OCI-M2 (cell line): Measurements from ENCODE around the gene BPGM.
A peak's percentile ranks its signal among the peaks of the same experiment; 100 is the strongest.

Source experiments
- DNase-seq: peaks from one replicate; lab custom pipeline; 2025; ENCODE audit not compliant: unreplicated experiment; lab: John Stamatoyannopoulos, UW

The BPGM gene

DNA sequence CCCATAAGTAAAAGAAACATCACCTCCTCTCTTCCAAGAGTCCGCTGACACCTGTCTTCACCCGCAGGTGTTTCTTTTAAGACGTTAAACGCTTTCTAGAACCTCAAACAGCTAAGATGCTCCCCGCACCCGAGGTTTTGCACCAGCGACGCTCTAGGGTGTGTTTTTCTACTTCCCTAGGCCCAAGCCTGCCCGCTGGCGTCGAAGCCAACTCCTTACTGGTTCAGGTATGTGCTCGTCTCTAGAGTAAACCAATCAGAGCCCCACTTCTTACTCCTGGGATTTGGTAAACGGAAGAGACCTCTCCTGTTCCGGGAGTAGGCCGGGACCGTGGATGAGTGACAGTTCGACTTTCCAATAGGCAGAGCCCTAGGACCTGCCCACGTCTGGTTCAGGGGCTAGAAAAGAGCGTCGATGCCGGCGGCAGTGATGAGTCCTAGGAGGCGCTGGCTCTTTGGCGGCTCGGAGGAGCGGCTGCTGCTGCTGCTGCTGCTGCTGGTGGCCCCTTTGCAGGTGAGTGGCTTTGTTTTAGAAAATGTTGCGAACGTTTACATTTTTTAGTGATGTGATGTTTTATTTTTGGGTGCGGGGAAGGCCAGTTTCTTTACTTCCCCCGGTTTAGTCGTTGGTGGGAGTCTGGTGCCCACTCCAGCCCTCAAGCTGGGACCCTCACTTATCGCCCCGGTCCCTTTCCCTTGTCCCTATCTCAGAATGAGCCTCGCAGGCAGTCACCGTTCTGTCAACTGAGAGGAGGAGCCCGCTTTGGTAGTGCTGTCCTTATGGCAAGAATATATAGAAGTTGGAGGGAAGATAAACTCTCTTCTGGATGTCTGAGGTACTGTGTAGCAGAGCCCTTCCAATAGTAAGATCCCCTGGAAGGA is at the start of gene BPGM:
TSS of gene BPGM (plus strand) at position 429 of the 881 bp plus-strand sequence. CDS start 14,655 bp downstream, outside the sequence.
- peak; percentile 99 for DNase-seq

DNA sequence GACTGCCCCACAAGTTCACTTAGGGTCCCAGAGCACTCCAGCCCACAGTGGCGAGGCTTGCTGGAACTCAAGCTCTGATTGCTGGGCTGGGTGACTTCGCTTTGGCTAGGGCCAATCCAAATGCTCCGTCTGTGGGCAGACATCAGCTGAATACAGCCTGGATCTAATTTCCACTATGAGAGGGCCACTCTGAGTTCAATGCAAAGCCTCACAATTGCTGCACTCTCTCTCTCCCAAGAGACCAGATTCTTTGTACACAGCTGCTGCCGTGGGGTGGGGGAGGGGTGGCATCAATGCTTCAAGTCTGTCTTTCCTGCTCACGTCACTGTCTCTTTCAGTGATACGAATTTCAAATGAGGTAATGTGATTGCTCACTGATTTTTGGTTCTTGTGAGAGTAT is 47.3 kb upstream of the BPGM start:
- DNase-seq: no peak

- no peak for DNase-seq
Measured at GRCh38 chr7:134601459-134601858, 45.2 kb upstream of the BPGM start.

GRCh38 chr7:134602881-134603451 is 43.7 kb upstream of the BPGM start:
- DNase-seq: no peak

DNA sequence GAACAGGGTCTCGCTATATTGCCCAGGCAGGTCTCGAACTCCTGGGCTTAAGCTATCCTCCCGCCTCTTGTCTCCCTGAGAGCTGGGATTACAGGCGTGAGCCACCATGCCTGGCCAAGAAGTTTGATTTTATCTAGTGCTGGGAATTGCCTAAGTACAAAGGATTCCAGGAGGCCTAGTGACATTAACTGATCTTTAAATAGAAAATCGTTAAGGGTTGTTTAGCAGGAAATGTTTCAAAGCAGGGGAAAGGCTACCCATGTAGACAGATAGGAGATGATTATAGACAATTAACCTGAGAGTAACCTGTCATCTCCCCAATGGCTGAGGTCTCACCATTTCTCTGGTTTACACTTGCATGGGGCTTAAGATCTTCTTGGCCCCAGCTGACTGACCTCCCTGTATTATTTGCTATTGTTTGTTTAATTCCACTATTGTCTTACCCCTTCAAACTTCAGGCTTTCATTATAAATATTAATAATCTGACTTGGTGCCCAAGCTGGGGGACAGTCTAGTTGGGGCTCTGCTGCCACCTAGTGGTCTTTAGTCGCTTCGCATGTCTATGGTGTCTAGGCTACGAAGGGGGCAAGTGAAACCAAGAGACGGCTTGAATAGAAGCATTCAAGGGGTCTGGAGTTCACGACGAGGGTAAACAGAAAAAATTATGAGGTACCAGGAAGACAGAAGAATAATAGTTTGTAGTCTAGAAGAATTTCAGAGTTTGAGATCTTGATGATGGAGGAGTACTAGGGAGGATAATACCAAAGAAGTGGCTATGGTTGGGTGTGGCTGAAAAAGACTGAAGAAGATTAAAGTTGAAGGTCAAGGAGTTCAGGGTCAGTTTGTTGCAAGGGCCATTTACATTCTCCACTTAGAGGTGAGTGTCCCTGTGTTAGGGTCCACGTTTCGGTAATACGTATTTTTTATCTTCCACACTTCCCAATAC is 40.4 kb upstream of the BPGM start:
- DNase-seq: peak; percentile 39

- DNase-seq: no peak
Measured at GRCh38 chr7:134611611-134612151, 35.0 kb upstream of the BPGM start.

DNA sequence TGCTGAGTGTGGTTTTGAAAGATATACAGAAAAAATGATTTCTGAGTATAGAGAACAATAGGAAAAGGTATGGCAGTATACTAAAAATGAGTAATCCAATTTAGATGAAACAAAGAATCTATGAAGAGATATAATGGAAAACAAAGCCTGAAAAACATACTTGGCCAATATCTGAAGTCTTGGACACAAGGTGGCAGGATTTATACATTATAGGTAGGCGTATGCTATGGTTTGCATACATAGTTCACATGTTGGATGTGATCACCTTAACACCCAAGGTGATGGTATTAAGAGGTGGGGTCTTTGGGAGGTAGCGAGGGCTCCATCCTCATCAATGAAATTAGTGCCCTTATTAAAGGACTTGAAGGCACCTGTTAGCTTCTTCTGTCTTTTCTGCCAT is 34.5 kb upstream of the BPGM start:
- DNase-seq: no peak

GRCh38 chr7:134613623-134614347 is 32.9 kb upstream of the BPGM start:
- DNase-seq: no peak

DNA sequence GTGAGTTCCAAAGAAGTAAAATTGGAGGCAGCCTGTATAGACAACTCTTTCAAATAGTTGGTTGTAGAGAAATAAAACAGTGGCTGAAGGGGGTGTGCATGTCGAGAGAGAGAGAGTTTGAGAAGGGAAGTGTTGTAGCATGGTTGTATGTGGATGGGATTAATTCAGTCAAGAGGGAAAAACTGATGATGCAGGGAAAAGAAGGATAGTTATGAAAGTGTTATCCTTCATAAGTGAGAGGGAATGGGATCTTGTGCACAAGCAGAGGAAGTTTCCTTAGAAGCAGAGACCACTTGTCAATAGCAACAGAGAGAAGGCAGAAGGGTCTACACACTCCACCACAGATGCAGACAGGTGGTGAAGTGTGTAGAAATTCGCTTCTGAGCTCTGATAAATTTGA is 30.0 kb upstream of the BPGM start:
- no peak for DNase-seq

DNA sequence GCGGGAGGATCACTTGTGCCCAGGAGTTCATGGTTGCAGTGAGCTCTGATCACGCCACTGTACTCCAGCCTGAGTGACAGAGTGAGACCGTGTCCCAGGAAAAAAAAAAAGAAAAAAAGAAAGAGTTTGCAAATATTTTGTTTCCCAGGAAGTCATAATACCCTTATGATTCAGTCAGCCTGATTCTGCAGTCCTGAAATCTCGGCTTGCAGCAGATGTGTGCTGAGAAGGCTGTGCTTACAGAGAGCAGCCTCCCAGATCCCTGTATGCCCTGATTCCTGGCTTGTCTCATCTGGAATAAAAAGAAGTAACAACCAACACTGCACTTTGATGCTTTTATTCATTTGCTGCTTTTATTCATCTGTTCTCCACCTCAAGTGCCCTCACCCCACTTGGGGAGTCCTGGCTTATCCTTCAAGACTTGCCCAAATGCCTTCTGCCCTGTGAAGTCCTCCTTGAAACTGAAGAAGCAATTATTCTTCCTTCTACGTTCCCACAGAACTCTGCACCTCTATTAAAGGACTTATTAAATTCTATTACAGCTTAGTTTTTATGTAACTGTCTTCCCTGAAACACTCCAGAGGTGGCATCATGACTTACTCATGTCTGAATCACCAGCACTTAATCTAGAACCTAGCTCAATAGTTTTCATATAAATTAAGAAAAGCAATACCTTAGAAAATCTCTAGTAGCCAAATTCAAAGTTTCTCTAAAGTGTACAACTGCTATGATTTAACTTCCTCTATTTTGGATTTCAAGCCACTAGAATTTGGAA is 27.7 kb upstream of the BPGM start:
- DNase-seq: no peak

DNA sequence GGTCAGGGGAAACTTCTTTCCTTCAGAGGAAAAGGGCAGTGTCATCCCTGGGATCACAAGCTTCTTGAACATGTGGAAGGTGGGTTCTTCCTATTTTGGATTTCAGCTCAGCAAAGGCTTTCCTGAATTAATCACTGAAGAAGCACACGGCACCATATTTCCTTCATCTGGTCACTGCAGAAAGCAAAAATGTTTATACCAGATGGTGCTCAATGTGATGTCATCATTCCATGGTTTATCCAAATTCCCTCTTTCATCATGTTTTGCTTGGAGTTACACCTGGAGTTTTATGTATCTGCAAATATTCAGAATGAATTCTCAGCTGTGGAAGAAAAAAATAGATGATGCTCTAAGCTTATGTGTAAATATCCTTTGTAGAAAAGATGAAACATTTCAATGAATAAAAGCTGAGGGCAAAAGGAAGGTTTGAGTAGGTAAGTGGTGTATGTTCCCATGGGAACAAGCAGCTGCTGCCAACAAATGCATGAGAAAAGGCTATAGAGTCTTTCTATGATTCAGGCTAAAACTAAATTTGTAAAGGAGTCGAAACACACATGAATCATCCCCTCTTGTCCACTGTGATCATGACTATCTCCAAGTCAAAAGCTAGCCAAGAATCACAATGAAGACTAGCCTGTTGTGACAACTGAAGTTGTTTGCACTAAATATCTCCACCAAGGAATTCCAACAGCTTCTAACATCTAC is 26.9 kb upstream of the BPGM start:
- DNase-seq: no peak

DNA sequence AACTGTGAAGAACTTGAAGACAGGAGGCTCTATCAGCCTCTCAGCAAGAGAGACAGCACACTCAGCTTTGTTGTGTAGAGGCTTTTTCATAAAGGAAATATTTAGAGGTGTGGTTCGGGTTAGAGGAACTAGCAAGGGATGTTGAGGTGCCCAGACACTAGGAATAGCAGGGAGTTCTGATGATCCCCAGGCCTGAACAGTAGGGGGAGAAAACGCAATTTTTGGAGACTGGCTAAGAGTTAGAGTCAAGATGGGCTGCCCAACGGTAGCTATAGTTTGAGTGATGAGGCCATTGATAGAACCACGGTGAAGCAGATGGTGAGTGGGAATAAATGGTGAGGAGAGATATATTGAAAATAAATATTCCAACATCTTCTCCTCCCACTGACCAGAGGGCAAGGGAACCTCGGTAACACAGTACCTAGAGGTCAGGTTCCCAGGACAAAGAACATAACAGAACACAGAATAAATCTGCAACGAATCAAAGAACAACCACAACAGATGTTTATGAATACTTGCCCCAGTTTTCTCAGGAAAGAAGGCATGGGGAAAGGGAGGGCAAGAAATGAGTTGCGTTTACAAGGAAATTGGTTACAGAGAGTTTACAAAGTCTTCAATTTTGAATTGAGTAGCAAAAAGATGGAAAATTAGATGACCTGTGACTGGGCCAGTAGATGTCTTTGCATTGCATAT is 24.2 kb upstream of the BPGM start:
- DNase-seq: no peak

DNA sequence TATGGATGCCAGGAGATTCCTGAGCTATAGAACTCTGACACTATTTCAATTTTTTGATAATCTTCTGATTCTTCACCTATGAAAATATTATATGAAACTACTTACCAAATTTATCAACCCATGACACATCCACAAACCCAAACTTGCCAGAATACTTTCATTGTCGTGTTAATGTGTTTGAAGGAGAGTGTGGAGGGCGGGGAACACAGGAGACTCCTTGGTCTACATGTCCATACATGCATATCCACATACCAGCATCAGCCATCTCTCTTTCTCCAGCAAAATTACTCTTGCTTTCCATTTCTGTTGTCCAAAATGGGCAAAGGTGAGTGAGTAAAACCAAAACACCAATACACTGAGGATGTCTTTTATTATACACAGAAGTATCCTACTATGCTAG is 23.5 kb upstream of the BPGM start:
- DNase-seq: no peak

DNA sequence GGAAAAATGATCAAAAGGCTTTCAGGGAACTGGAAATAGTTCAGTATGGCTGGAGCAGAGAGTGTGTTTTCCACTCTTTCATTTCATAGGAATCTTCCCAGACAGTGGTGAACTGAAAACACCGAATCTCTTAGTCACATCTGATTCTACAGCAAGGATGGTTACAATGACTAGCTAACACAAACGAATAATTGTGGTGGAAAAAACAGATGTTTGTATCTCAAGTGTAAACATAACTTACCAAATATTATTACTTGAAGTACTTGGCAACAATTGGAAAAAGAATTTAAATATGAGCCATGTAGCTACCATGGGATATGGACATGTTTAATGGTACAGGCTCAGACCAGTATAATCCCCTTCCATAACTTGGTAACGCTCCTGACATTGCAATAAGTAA is 21.1 kb upstream of the BPGM start:
- no peak for DNase-seq

GRCh38 chr7:134627109-134627774 is 19.4 kb upstream of the BPGM start:
- DNase-seq: no peak

GRCh38 chr7:134627775-134628153 is 18.9 kb upstream of the BPGM start:
- DNase-seq: no peak

GRCh38 chr7:134629445-134629844 is 17.2 kb upstream of the BPGM start:
- DNase-seq: no peak

DNA sequence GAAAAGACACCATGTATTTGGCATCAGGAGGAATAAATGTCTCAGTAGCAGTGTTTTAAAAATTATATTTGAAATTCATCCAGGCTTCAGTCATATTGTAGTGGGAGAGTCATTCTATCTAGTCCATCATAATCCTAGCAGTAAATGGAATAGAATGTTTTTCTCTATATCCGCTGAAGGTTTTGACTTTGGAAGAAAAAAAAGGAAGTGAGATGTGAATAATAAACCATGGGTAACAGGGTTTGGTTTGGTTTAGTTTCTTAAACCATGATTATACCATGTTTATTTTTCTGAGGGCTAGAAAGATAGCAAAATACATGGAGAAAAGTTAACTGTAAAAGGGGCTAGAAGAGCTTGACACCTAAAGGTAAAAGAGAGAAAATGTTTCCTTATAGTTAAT is 16.4 kb upstream of the BPGM start:
- no peak for DNase-seq
